ENCODE data around the gene NUDT16L1.

The NUDT16L1 gene

DNA sequence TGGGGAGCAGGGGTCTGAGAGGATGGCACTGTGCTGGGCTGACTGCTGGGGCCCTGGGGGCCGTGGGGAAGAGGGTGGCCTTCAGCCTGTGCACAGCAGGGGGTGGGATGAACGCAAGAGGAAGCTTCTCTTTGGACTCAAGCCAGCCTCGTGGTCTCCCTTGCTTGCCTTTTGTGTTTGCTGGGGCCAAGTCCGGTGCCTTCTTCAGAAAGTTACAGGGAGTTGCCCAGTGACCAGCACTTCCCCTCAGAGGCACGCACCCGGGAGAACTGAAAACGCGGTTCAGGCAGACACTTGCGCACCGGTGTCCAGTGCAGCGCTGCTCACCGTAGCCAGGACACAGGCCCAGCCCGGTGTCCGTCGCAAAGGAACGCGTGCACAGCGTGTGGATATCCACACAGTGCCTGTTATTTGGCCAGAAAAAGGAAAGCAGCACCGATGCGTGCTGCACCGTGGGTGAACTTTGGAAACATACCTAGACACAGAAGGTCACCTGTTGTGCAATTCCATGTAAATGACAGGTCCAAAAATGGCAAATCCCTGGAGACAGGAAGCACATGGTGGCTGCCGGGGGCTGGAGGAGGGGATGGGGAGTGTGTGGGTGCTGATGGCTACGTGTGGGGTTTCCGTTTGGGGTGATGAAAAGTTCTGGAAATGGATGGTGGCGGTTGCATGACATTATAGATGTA lies 29.4 kb upstream of the NUDT16L1 start:
- no peak for DNase-seq (ENCODE audit: low read depth in 2 of 2)

DNA sequence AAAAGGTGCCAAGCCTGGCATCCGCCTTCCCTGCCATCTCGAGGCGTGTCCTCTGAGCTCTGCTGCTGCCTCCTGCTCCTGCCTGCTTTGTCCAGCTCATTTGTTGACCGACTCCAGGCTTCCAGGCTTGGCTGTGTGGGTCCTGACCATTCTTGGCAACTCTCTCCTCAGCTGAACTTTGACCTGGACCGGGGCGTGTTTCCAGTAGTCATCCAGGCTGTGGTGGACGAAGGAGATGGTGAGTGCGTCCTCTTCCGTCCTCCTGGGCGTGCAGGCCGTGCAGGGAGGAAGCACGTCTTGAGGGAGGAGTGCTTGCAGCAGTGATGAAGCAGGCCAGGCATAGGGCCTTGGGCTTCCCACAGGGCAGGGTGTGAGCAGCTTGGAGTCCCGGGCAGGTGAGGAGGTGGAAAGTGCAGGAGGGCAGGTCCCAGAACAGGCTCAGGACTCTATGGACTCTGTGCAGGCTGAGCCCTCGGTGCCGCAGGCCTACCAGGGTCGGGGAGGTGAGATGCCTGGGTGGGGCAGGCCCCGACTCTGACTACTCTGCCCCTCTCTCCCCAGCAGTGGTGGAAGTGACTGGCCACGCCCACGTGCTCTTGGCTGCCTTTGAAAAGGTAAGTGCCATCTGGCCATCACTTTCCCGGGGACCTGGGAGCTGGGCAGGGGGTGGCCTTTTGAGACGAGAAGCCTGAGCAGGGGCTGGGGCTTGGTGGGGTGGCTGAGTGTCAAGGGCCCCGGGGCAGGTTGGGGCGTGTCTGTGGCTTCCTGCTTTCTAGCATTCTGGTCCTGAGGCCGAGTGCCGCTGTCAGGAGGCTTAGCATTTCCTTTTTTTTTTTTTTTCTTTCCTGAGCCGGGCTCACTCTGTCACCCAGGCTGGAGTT lies 28.6 kb upstream of the NUDT16L1 start:
- DNase-seq (ENCODE audit: low read depth in 2 of 2), result peak; percentile 10 to 19

DNA sequence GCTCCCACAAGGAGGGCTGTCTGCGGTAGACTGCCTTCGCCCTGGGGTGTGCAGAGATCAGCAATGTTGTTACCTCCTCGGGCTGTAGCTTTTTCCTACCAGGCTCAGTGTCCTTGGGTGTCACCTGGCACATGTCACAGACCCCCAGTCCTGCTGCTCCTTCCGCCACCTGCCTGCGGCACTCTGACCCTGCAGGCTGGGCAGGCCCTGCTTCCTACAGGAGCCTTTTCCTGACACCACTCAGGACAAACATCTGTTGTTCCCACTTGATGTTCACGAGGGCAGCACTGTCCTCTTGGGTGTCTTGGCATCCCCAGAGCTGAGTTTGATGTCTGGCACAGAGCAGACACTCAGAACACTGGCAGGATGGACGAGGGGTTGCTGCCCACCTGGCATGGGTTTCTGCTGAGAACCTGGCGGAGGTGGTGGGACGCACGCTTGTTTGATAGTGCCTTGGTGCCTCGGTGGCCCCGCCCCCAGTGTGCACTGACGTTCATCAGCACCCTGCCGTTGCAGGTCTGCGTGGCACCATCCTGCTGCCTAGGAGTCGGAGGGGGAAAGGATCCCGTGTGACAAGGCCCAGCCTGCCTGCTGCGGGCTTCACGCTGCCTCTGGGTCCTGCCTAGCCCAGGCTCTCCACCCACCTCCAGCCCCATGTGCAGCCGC lies 26.7 kb upstream of the NUDT16L1 start:
- DNase-seq (ENCODE audit: low read depth in 2 of 2), result no peak

DNA sequence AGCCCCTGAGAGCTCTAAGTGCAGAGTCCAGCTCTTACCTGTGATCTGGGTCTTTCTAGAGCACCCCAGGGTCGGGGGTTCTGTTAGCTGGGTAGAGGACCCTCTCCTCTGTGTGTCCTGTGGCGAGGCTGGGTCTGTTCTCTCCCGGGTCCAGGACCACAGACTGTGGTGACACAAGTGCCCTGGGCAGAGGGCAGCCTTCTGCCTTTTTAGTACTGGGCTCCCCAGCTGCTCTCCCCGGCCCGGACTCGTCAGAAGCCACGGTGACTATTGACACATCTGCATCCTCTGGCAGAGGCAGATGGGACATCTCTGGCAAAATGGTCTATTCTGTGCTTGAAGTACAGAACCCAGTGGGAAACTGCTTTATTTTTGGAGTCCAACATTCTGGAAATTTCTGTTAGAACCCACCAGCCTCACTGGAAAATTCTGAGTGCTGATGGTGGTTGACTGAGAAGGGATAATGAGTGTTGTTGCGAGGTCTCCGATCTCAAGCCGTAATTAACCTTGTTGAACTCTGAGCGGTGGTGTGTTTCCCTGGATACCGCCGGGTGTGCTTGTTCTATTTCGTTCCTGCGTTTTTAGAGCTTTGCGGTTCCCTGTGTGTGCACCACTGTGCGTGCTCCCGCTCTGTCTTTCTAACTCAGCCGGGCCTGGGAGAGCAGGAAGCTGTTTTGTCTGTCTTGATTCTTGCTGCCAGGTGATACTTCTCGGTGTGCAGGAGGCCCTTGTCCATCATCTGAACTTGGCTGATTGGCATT lies 26.0 kb upstream of the NUDT16L1 start:
- DNase-seq (ENCODE audit: low read depth in 2 of 2), result no peak

- DNase-seq (ENCODE audit: low read depth in 2 of 2), result no peak
Measured at GRCh38 chr16:4668313-4668960, 24.9 kb upstream of the NUDT16L1 start.

DNA sequence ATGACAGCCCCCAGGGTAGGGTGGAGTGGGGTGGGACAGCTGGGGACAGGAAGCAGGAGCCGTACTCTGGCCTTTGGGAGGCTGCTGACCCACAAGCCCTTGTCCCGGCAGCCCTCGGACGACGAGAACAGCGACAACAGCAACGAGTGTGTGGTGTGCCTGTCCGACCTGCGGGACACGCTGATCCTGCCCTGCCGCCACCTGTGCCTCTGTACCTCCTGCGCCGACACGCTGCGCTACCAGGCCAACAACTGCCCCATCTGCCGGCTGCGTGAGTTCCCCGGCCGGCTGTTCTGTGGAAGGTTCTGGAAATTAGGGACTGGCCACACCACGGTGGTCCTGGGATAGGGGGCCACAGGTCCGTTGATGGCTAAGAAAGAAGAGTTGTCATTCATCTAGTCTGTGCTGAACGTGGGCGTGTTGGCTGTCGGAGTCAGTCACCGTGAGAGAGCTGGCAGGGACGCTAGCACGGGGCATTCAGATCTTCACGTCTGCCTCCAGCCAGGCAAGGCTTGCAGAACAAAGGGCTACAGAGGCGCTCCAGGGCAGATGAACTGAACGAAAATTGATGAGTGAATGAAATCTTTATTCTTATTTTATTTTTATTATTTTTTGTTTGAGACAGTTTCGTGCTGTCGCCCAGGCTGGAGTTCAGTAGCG lies 19.8 kb upstream of the NUDT16L1 start:
- DNase-seq (ENCODE audit: low read depth in 2 of 2), result no peak

DNA sequence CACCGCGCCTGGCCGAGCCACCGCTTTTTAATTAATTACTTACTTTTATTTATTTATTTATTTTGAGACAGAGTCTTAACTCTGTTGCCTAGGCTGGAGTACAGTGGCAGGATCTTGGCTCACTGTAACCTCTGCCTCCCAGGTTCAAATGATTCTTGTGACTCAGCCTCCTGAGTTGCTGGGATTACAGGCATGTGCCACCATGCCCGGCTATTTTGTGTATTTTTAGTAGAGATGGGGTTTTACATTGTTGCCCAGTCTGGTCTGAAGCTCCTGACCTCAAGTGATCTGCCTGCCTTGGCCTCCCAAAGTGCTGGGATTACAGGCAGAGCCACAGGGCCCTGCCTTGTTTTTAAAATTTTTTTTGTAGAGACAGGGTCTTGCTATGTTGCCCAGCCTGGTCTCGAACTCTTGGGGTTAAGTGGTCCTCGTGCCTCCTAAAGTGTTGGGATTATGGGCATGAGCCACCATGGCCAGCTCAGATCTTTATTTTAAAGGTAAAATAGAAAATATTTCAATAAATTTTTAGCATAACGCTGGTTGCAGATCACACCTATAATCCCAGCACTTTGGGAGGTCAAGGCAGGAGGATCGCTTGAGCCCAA lies 18.3 kb upstream of the NUDT16L1 start:
- no peak for DNase-seq (ENCODE audit: low read depth in 2 of 2)

DNA sequence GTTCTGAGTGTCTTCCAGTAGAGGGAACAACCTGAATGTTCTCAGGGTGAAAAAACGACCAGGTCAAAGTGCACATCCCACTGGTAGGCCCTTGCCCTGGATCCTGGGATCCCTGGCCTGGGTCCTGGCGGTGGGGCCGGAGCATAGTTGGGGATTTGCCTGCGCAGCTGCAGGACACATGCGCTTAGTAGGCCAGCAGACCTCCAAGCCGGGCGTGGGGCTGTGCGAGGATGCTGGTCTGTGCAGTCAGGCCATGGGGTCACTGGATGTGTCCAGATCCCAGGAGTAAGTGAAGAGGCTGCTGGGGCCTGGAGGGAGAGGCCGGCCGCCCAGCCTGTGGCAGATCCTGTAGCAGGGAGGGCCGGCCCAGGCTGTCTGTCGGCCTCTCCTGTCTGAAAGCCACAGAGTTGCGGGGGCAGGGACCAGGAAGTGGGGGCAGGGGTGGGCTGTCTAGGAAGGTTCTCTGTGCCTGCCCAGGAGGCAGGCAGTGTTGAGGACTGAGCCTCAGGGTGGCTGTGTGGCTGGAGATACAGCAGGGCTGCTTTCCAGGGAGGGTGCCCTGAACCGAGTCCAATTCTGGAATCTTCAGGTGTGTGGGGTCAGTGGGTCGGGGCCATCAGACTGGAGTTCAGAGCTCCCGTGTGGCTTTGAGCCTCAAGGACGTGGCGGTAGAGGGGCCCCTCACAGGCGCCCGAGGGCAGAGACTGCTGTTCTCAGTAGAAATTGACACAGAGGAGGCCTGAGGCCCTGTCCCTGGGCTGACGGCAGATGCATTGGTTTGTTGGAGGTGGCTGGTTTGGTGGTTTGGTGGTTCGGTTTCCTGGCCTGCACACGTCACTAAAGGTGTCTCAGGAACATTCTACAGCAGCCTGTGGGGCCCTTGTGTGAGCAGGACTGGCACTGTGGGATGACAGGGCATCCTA lies 17.2 kb upstream of the NUDT16L1 start:
- DNase-seq (ENCODE audit: low read depth in 2 of 2), result peak in 1 of 2 donors; percentile 15

GRCh38 chr16:4676831-4677230 lies 16.5 kb upstream of the NUDT16L1 start:
- no peak for DNase-seq (ENCODE audit: low read depth in 2 of 2)

- DNase-seq (ENCODE audit: low read depth in 2 of 2), result no peak
Measured at GRCh38 chr16:4677390-4677789, 16.0 kb upstream of the NUDT16L1 start.

GRCh38 chr16:4677994-4678393 lies 15.4 kb upstream of the NUDT16L1 start:
- DNase-seq (ENCODE audit: low read depth in 2 of 2), result no peak

DNA sequence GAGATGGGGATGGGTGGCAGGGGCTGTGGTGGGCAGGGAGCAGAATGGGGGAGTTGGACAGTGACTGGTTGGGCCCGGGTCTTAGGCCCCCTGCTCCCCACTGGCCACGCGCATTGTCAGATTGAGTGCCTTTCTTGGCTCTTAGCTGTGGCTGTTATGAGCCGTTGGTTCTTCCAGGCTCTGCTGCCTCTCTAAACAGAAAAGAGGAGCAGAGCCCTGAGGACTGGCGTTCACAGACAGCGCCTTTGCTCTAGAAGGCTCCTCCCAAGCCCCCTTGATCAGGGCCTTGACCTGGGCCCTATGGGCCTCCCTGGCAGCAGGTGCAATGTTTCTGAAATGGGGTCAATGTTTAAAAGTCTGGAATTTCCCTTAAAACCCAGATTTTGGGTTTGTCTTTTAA lies 14.8 kb upstream of the NUDT16L1 start:
- no peak for DNase-seq (ENCODE audit: low read depth in 2 of 2)

DNA sequence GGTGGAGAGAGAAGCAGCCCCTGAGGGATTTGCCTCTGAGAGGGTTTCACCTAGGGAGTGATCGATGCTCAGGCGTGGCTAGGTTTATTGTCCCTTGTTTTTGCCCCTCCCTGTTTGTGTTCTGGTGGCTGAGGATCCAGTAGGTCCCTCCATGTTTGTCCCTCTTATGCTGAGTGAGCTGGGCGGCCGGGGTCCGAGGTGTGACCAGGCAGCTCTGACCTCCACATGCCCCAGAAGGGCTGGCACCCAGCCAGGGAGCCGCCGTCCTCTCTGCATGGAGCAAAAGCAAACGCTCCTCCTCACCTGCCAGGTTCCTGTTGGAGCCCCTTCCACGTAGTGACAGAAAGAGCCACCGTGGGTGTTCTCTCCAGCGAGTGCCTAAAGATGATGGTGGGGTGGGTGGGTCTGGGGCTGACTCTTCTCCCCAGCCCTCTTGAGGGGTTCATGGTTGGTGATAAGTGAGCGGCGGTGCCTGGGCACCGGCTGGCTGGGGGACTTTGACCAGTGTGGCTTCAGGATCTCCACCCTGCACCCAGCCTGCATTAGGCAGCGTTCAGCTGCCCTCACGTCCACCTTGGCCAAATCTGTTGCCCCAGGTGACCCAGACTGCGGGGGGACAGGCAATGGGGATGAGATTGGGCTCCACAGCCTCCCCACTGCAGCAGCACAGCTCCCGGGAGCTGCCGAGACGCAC lies 14.1 kb upstream of the NUDT16L1 start:
- no peak for DNase-seq (ENCODE audit: low read depth in 2 of 2)

DNA sequence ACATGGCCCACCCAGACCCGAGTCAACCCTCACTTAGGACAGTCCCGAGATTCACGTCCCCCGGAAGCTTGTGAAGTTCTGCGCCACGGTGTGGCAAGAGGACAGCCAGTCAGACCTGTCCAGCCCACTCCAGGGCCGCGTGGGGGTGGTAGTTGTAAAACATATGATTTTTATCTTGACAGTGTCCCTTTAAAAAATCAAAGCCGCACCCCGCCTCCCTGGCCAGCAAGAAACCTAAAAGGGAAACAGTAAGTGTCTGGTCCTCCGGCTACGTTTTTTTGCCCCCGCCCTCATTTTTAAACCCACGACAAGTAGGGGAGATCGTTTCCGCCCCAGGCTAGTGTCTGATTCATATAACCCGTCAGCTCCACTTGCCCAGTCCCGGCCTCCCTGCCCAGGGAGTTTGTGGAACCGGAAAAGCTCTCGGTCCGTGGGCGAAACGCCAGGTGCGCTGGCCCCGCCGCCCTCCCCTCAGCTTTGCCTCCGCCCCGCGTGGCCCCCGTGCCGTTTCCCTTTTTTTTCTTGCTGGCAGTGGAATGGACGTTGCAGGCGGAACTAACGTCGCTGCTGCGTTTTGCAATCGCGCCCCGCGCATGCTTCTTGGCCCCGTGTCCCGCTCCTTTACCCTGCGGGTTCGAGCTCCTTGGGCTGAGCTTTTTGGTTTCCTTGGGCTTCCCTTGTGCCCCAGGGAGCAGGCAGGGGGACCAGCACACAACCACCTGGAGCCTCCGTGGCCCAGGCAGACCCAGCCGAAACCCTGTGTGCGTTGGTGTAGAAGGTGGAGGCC lies 13.3 kb upstream of the NUDT16L1 start:
- DNase-seq (ENCODE audit: low read depth in 2 of 2), result no peak

- no peak for DNase-seq (ENCODE audit: low read depth in 2 of 2)
Measured at GRCh38 chr16:4680673-4681470, 12.5 kb upstream of the NUDT16L1 start.

DNA sequence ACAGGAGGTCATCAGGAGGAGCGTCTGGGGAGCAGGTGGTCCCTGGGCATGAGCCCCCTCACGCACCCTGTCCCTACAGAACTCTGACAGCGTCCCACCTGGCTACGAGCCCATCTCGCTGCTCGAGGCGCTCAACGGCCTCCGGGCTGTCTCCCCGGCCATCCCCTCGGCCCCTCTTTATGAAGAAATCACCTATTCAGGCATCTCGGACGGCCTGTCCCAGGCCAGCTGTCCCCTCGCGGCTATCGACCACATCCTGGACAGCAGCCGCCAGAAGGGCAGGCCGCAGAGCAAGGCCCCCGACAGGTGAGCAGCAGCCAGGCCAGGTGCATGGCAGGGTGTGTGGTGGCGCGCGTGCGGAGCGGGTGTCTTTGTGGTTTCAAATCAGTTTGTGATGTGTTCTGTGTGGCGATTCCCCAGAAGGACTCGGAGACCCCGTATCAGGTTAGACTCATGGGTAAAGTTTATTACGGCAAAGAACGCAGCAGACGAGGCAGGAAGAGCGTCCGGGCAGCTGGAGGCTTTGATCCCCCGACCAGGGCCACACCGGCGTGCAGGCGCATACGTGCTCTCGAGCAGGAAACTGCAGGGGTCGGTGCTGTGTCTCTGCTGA lies 11.8 kb upstream of the NUDT16L1 start:
- DNase-seq (ENCODE audit: low read depth in 2 of 2), result no peak

All from stimulated activated CD8-positive, alpha-beta memory T cell treated with anti-CD3 and anti-CD28 coated beads, Interleukin-7, amount 100 ng/mL, for 1 hour (primary cell).